Kidney tubule cell (primary cell): Measurements from ENCODE around the gene KLF6.
A peak's percentile ranks its signal among the peaks of the same experiment; 100 is the strongest.

ENCODE experiments used
- DNase-seq: peaks from one replicate; pipeline ENCODE4 v3.0.0-alpha.2; 2018; ENCODE audit warnings: low spot score

The KLF6 gene

DNA sequence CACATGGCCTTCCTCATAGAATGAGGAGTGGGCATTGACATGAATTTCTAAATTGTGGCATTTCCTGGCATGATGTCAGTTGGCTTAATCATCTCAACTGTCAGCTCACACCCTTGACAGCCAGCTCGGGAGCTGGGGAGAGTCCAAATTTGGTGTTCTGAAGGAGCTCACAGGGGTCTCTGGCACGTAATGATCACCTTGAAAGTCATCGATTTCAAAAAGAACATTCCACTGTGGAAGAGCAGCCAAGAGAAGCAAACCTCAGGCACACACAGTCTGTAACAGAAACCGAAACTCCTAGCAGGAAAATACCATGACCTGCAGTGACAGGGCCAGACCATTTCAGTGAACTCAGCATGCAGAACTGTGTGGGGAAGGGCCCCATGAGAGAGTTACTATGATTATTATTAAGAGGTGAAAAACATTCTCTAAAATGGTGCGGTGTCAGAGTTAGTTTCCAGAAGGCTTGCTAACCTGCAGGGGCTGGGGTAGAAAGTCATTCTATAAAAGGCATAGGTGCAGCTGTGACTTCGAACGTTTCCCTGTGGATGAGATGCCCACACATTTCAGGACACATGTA lies 26.4 kb upstream of the KLF6 start:
- DNase-seq: peak; percentile 99

DNA sequence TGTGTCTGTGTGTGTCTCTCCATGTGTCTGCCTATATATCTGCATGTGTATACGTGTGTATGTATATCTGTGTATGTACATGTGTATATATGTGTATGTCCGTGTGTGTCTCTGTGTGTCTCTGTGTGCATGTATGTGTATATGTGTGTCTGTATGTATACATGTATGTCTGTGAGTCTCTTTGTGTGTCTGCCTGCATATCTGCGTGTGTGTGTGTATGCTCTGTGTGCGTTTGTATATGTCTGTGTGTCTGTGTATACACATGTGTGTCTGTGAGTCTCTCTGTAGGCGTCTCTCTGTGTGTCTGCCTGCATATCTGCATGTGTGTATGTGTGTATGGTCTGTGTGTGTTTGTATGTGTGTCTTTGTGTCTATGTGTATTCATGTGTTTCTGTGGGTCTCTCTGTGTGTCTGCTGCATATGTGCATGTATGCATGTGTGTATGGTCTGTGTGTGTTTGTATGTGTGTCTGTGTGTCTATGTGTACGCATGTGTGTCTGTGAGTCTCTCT lies 23.7 kb upstream of the KLF6 start:
- DNase-seq: peak; percentile 29

- DNase-seq: peak; percentile 81
Observed at GRCh38 chr10:3807928-3808496, 23.0 kb upstream of the KLF6 start.

- DNase-seq: peak; percentile 35
Observed at GRCh38 chr10:3807211-3807927, 22.4 kb upstream of the KLF6 start.

DNA sequence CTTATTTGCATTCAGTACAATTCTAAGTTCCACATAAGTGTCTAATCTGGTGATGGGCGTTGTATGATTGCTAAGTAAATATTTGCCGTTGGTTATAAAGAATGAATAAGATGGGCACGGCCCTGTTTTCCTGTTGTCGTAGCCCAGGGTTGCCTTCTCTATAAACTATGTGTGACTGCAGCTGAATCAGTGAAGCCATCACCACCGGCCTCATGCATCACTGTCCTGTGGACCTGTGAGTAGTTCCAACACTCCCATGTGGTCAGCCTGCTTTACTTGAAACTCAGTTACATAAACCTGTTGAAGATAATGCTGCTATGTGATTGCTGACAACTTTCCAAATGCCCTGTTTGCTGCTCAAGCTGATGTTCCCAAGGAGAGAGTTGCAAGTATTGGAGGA lies 21.6 kb upstream of the KLF6 start:
- peak; percentile 98 for DNase-seq

GRCh38 chr10:3805791-3806461 lies 20.9 kb upstream of the KLF6 start:
- peak; percentile 91 for DNase-seq

DNA sequence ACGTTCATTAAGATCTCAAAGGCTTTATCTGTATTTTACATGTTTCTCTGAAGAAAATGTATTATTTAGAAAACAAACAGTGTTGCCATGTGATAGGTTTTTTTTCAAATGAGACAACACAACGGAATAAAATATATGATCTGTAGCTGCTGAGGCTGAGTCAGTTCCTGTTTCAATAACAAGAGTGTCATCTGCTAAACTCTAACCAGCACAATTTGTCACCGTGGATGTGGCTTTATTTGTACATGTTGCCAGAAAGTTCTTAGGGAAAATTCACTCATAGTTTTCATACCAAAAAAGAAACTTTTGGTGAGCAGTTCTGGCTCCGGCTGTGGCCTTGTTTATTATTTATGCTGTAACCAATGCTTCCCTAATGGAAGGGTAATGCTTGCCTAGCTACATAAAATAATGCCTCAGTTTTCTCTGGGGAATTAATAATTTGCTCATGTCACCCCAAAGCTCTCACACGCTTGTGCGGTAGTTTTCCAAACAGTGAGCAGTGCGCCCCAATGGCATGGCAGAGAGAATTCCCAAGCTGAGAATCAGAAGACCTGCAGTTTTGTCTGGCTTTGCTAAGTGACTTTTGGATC lies 20.3 kb upstream of the KLF6 start:
- DNase-seq: peak; percentile 98

DNA sequence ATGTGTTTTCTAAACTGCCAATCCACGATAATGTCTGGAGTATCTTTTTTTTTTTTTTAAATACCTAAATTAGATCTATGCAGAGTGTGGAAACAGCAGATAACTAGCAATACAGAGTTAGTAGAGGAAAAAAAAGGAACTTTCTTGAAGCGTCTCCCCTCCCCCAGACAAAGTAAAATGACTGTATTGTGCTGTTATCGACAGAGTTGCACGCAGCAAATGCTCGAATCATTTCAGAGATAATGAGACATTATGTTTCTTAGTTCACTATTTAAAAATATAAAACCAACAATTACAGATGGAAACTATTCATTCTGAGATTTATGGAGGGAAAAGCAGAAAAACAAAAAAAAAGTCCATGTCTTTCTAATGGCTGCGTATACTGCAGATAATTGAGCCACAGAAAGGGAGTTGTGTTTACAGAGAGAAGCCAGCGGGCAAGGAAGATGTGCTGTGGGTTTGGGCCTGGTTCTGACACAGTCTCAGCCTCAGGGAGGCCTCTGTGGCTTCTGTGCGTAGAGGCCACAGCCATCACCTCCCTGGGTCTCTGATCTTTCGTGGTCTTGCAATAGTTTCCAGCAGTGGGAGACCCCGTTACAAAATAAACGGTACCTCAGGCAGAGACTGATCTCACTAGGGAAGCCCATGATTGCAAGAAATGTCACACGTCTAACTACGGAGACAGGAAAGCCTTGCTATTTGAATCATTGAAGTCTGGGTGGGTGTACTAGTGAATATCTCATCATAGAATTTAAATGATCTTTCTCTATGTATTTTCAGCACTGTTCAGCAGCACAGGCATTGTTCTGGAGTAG lies 19.1 kb upstream of the KLF6 start:
- peak; percentile 14 for DNase-seq

GRCh38 chr10:3803295-3803926 lies 18.4 kb upstream of the KLF6 start:
- peak; percentile 92 for DNase-seq

GRCh38 chr10:3802526-3803265 lies 17.7 kb upstream of the KLF6 start:
- DNase-seq: no peak

GRCh38 chr10:3801558-3802192 lies 16.7 kb upstream of the KLF6 start:
- no peak for DNase-seq

- DNase-seq: no peak
Observed at GRCh38 chr10:3800586-3800985, 15.6 kb upstream of the KLF6 start.

GRCh38 chr10:3797750-3798149 lies 12.7 kb upstream of the KLF6 start:
- no peak for DNase-seq

DNA sequence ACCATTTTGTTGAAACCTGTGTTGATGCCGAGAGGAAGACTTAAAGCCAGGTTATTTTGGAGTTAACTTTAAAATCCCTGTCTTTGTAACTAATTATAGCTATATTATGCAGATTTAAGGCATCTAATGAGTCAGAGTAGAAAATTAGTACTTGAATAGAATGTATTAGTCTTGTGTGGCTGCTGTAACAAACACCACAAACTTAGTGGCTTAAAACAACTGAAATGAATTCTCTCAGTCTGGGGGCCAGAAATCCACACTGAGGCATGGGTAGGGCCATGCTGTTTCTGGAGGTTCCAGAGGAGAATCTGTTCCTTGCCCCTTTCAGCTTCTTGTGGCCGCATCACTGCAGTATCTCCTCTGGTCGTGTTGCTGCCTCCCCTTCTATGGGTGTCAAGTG lies 8.5 kb upstream of the KLF6 start:
- no peak for DNase-seq

DNA sequence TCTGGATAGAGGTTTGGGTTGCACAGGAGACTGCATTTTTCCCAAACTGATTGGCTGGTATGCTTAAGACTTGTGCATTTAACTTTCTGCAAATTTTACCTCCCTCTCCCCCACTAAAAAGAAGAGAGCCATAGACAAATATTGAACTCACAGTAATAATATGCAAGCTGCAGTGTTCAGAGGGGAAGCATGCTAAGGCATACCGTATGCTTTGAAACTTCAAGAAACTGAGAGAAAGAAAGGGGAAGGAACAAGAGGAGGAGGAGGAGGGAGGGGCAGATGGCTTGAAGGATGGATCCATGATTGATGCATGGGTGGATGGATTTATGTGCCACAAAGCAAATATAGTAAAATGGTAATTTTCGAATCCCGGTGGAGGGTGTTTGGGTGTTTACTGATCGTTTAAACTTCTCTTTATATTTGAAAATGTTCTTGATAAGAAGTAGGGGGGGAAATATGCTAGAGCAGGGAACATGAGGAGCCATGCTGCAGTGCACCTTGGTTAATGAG lies 7.8 kb upstream of the KLF6 start:
- DNase-seq: no peak

GRCh38 chr10:3791974-3792633 lies 7.1 kb upstream of the KLF6 start:
- peak; percentile 59 for DNase-seq

GRCh38 chr10:3790858-3791257 lies 5.8 kb upstream of the KLF6 start:
- DNase-seq: no peak

GRCh38 chr10:3790272-3790671 lies 5.3 kb upstream of the KLF6 start:
- DNase-seq: no peak

- no peak for DNase-seq
Observed at GRCh38 chr10:3789621-3790020, 4.6 kb upstream of the KLF6 start.
